Testis (tissue), 2 donors: ENCODE data around the gene CADM4.

ENCODE experiments used
- CTCF ChIP-seq, 3 experiments: fragments of 450-650 bp in 2 of 3; fragments of 200-600 bp in 1 of 3; sonication (generic) in 1 of 3; IDR thresholded peaks; one replicate each; pipeline ENCODE4 v1.5.1; 2016 to 2019; ENCODE audit warnings: antibody characterized with exemption in 3 of 3, mild to moderate bottlenecking in 2 of 3, moderate library complexity in 1 of 3
- POLR2A ChIP-seq: fragments of 450-650 bp; IDR thresholded peaks from one replicate; pipeline ENCODE4 v1.6.1; 2017; ENCODE audit warnings: antibody characterized with exemption, mild to moderate bottlenecking, moderate library complexity

- TF ChIP-seq CTCF (IDR thresholded peaks at IDR 0.05) (no peak), POLR2A (no peak)
Observed at GRCh38 chr19:43638214-43638994, 1.2 kb downstream of the CADM4 start.
